HepG2 (cell line): ENCODE results near the gene RIMS3. TPM values are rescaled to one million over a fixed set of nuclear protein-coding genes. Genes with fewer than 3 reads are reported as not detected.
A peak's percentile ranks its signal among the peaks of the same experiment; 100 is the strongest.

Source experiments
- KAT2B ChIP-seq: fragments of 150-350 bp; IDR thresholded peaks from 2 replicates; pipeline ENCODE4 v1.6.1; 2014; ENCODE audit warnings: low read depth, low read length, borderline replicate concordance
- KLF16 ChIP-seq, 2 experiments: sonication (generic) in 1 of 2; formaldehyde crosslinking in 1 of 2; IDR thresholded peaks; 2 replicates each; pipeline versions ENCODE4 v1.6.1 to v1.8.0; 2016 to 2023; ENCODE audit warnings: missing genetic modification reagents in 2 of 2, missing compliant biosample characterization in 1 of 2
- PAX8 ChIP-seq: sonication (generic); formaldehyde crosslinking; IDR thresholded peaks from 2 replicates; pipeline ENCODE4 v1.8.0; 2022; ENCODE audit warnings: mild to moderate bottlenecking, missing genetic modification reagents, borderline replicate concordance
- PTBP1 ChIP-seq: fragments of 200-400 bp; formaldehyde crosslinking; IDR thresholded peaks from 2 replicates; pipeline ENCODE4 v1.6.1; 2018; ENCODE audit warnings: low read length, low read depth; ENCODE audit not compliant: poor library complexity, severe bottlenecking
- SIN3B ChIP-seq: fragments of 150-350 bp; IDR thresholded peaks from 2 replicates; pipeline ENCODE4 v1.6.1; 2014; ENCODE audit warnings: low read length
- ZBTB3 ChIP-seq: sonication (generic); formaldehyde crosslinking; IDR thresholded peaks from 2 replicates; pipeline ENCODE4 v1.4.0; 2020; ENCODE audit warnings: low read depth, mild to moderate bottlenecking, moderate library complexity, missing genetic modification reagents, borderline replicate concordance
- ZBTB7A ChIP-seq: sonication (generic); formaldehyde crosslinking; IDR thresholded peaks from 2 replicates; pipeline ENCODE4 v1.8.0; 2022; ENCODE audit warnings: mild to moderate bottlenecking, missing genetic modification reagents
- ZNF232 ChIP-seq: sonication (generic); formaldehyde crosslinking; IDR thresholded peaks from 2 replicates; pipeline ENCODE4 v1.4.0; 2020; ENCODE audit warnings: missing genetic modification reagents, borderline replicate concordance
- ZNF382 ChIP-seq: sonication (generic); formaldehyde crosslinking; IDR thresholded peaks from 2 replicates; pipeline ENCODE4 v1.5.0; 2020; ENCODE audit warnings: missing genetic modification reagents, mild to moderate bottlenecking, borderline replicate concordance
- ZNF501 ChIP-seq: sonication (generic); formaldehyde crosslinking; IDR thresholded peaks from 2 replicates; pipeline ENCODE4 v1.5.1; 2020; ENCODE audit warnings: mild to moderate bottlenecking, moderate library complexity, missing genetic modification reagents
- ZNF670 ChIP-seq: sonication (generic); formaldehyde crosslinking; IDR thresholded peaks from 2 replicates; pipeline ENCODE4 v1.8.0; 2022; ENCODE audit warnings: mild to moderate bottlenecking, missing genetic modification reagents, borderline replicate concordance
- ZSCAN29 ChIP-seq: sonication (generic); formaldehyde crosslinking; conservative IDR thresholded peaks from 2 replicates; pipeline ENCODE4 v1.4.0; 2020; ENCODE audit warnings: mild to moderate bottlenecking, missing genetic modification reagents
- polyA plus RNA-seq, 8 experiments: library from polyadenylated mRNA; depleted of rRNA in 3 of 8; stranded (reverse) in 7 of 8; unstranded in 1 of 8; fragments of >200 nt; fragmentation: Illumina TruSeq in 4 of 8; extraction: Trizol in 4 of 8; gene quantifications; 2 replicates each; pipeline versions ENCODE4 v1.2.1 to v1.2.3, GENCODE V29; 2011 to 2016; ENCODE audit warnings: low read depth in 4 of 8, missing spikeins in 1 of 8, mixed read lengths in 1 of 8; ENCODE audit not compliant: insufficient read depth in 1 of 8
- total RNA-seq, 5 experiments: library from RNA; depleted of rRNA; stranded (reverse); fragments of >200 nt; fragmentation: Illumina TruSeq; extraction: Trizol; gene quantifications; 2 replicates each; pipeline ENCODE4 v1.2.3, GENCODE V29; 2016; ENCODE audit warnings: low read depth in 1 of 5
- TF ChIP-seq, protein P1 (sequence below): sonication (generic); formaldehyde crosslinking; IDR thresholded peaks from 2 replicates; pipeline ENCODE4 v1.4.0; 2020; ENCODE audit warnings: missing genetic modification reagents, mild to moderate bottlenecking, borderline replicate concordance
- TF ChIP-seq, protein P2 (sequence below): sonication (generic); formaldehyde crosslinking; IDR thresholded peaks from 2 replicates; pipeline ENCODE4 v1.5.0; 2020; ENCODE audit warnings: missing genetic modification reagents
- TF ChIP-seq, protein P3 (sequence below): sonication (generic); formaldehyde crosslinking; IDR thresholded peaks from 2 replicates; pipeline ENCODE4 v1.4.0; 2020; ENCODE audit warnings: missing genetic modification reagents
- TF ChIP-seq, protein P4 (sequence below): IDR thresholded peaks from 2 replicates; pipeline ENCODE4 v1.6.1; 2016; ENCODE audit warnings: low read depth, control low read depth

RIMS3 gene
- total and polyA plus RNA-seq, 2 of the 13 experiments (the other 11 are each of a cell fraction or from before 2014, with no cell fraction given), result 2.1 to 5.4 TPM

DNA sequence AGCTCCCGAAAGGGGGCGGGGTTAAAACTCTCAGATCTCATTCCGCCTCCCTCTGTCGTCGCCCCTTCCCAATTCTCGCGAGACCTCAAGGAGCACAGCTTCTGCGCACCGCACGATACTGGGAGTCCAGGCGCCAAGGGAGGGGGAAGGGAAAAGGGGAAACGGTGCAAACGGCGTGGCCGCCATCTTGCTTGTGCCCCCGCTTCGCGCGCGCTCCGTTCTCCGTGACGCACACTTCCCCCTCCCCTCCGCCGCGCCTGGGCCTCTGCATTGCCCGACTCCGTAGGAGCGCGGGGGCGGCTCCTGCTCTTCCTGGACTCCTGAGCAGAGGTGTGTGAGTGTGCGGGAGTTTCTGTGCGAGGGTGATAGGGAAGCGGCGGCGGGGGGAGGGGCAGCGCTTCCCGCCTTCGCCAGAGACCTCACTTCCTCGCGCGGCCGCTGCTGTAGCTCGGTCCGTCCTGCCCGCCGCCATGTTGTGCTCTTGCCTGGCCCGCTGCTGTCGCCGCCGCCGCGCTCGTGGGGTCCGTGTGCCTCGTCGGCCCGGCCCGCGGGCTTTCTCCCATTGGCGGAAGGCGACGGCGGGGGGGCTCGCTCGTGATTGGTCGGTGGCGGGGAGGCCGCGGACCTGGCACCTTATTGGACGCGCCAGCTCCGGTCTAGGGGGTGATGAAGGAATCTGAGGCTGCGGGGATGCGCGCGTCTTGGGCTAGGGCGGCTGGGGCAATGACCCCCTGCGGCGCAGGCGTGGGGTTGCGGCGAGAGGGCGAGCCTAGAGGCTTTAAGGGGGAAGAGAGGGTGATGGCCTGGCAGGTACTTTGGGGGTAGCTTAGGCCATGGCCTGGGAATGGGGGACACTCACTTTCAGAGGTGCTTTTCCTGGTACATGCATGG is 26.3 kb upstream of the RIMS3 start, which contains the start of gene NFYC (continued):
- TF ChIP-seq, protein P1, sequence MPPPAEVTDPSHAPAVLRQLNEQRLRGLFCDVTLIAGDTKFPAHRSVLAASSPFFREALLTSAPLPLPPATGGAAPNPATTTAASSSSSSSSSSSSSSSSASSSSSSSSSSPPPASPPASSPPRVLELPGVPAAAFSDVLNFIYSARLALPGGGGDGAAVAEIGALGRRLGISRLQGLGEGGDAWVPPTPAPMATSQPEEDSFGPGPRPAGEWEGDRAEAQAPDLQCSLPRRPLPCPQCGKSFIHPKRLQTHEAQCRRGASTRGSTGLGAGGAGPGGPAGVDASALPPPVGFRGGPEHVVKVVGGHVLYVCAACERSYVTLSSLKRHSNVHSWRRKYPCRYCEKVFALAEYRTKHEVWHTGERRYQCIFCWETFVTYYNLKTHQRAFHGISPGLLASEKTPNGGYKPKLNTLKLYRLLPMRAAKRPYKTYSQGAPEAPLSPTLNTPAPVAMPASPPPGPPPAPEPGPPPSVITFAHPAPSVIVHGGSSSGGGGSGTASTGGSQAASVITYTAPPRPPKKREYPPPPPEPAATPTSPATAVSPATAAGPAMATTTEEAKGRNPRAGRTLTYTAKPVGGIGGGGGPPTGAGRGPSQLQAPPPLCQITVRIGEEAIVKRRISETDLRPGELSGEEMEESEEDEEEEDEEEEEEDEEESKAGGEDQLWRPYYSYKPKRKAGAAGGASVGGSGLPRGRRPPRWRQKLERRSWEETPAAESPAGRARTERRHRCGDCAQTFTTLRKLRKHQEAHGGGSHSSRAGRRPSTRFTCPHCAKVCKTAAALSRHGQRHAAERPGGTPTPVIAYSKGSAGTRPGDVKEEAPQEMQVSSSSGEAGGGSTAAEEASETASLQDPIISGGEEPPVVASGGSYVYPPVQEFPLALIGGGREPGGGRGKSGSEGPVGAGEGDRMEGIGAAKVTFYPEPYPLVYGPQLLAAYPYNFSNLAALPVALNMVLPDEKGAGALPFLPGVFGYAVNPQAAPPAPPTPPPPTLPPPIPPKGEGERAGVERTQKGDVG (CRISPR knock-in tag), result no peak; the same call in 1 of the 2 replicates
- TF ChIP-seq KLF16 (CRISPR knock-in tag; IDR thresholded peaks at IDR 0.05) (peak in 1 of 2 experiments; percentile 76; a peak in 1 of 4 replicates), PAX8 (CRISPR knock-in tag) (peak; percentile 91; the same call in 1 of the 2 replicates), KAT2B (no peak), ZNF232 (peak; percentile 41; the same call in 1 of the 2 replicates), ZBTB3 (CRISPR knock-in tag) (peak; percentile 90), ZNF382 (CRISPR knock-in tag) (no peak), ZNF670 (CRISPR knock-in tag) (peak; percentile 90; the same call in 1 of the 2 replicates), SIN3B (no peak), ZNF501 (CRISPR knock-in tag) (peak; percentile 98), ZSCAN29 (CRISPR knock-in tag) (peak; percentile 60; the same call in 1 of the 2 replicates), PTBP1 (peak; percentile 77), ZBTB7A (peak; percentile 4; the same call in 1 of the 2 replicates)
- TF ChIP-seq, protein P2, sequence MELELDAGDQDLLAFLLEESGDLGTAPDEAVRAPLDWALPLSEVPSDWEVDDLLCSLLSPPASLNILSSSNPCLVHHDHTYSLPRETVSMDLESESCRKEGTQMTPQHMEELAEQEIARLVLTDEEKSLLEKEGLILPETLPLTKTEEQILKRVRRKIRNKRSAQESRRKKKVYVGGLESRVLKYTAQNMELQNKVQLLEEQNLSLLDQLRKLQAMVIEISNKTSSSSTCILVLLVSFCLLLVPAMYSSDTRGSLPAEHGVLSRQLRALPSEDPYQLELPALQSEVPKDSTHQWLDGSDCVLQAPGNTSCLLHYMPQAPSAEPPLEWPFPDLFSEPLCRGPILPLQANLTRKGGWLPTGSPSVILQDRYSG, result 0 out of 2 replicates have a peak, but pooled peaks have one; percentile 34
- TF ChIP-seq, protein P3, sequence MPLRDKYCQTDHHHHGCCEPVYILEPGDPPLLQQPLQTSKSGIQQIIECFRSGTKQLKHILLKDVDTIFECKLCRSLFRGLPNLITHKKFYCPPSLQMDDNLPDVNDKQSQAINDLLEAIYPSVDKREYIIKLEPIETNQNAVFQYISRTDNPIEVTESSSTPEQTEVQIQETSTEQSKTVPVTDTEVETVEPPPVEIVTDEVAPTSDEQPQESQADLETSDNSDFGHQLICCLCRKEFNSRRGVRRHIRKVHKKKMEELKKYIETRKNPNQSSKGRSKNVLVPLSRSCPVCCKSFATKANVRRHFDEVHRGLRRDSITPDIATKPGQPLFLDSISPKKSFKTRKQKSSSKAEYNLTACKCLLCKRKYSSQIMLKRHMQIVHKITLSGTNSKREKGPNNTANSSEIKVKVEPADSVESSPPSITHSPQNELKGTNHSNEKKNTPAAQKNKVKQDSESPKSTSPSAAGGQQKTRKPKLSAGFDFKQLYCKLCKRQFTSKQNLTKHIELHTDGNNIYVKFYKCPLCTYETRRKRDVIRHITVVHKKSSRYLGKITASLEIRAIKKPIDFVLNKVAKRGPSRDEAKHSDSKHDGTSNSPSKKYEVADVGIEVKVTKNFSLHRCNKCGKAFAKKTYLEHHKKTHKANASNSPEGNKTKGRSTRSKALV (CRISPR knock-in tag), result no peak
- TF ChIP-seq, protein P4, sequence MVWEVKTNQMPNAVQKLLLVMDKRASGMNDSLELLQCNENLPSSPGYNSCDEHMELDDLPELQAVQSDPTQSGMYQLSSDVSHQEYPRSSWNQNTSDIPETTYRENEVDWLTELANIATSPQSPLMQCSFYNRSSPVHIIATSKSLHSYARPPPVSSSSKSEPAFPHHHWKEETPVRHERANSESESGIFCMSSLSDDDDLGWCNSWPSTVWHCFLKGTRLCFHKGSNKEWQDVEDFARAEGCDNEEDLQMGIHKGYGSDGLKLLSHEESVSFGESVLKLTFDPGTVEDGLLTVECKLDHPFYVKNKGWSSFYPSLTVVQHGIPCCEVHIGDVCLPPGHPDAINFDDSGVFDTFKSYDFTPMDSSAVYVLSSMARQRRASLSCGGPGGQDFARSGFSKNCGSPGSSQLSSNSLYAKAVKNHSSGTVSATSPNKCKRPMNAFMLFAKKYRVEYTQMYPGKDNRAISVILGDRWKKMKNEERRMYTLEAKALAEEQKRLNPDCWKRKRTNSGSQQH (CRISPR knock-in tag), result peak; percentile 28; the same call in 1 of the 2 replicates
